MG63 (cell line): Measurements from ENCODE around the gene PTK6. TPM values are rescaled to one million over a fixed set of nuclear protein-coding genes. Genes with fewer than 3 reads are reported as not detected.

Experiments
- DNase-seq: peaks from one replicate; pipeline ENCODE4 v3.0.0-alpha.2; 2020
- H3K27me3 ChIP-seq: fragments of 250-450 bp; sonication (Bioruptor Pico); 2 replicates; pipeline ENCODE4 v1.5.1; 2020; ENCODE audit warnings: mild to moderate bottlenecking, moderate library complexity
- H3K36me3 ChIP-seq: fragments of 250-450 bp; sonication (Bioruptor Pico); 2 replicates; pipeline ENCODE4 v1.5.1; 2020; ENCODE audit warnings: mild to moderate bottlenecking, moderate library complexity
- H3K4me3 ChIP-seq: fragments of 250-450 bp; sonication (Bioruptor Pico); 2 replicates; pipeline ENCODE4 v1.5.1; 2020; ENCODE audit warnings: mild to moderate bottlenecking, moderate library complexity
- H3K9me3 ChIP-seq: fragments of 250-450 bp; sonication (Bioruptor Pico); 2 replicates; pipeline ENCODE4 v1.5.1; 2020; ENCODE audit warnings: mild to moderate bottlenecking, moderate library complexity
- total RNA-seq: library from RNA; depleted of rRNA; stranded (reverse); fragments of >200 nt; shearing (Covaris generic); gene quantifications from 2 replicates; pipeline ENCODE4 v1.2.3, GENCODE V29; 2014; ENCODE audit warnings: low replicate concordance

The PTK6 gene
- total RNA-seq, 1 experiment from 2014 or later = 0.23 TPM

GRCh38 chr20:63497946-63498935, 38.9 kb downstream of the PTK6 start:
- peak; percentile 74 for DNase-seq
- Histone ChIP-seq H3K9me3 (no peaks in the 10 kb centered on the region), H3K4me3 (peak overlapping the region; percentile 39), H3K27me3 (no peaks in the 10 kb centered on the region), H3K36me3 (no peaks in the 10 kb centered on the region; the same call in none of the 2 replicates)

- DNase-seq = no peak
- Histone ChIP-seq H3K36me3 (no peaks in the 10 kb centered on the region; the same call in none of the 2 replicates), H3K27me3 (no peaks in the 10 kb centered on the region), H3K9me3 (no peaks in the 10 kb centered on the region), H3K4me3 (no peak overlapping the region)
Observed at GRCh38 chr20:63497138-63497945, 39.8 kb downstream of the PTK6 start.

GRCh38 chr20:63496596-63497120, 40.5 kb downstream of the PTK6 start:
- H3K4me3 ChIP-seq = no peak overlapping the region
- no peaks in the 10 kb centered on the region; the same call in none of the 2 replicates for H3K36me3 ChIP-seq
- DNase-seq = no peak
- H3K27me3 ChIP-seq = no peaks in the 10 kb centered on the region
- no peaks in the 10 kb centered on the region for H3K9me3 ChIP-seq

GRCh38 chr20:63495741-63496595, 41.2 kb downstream of the PTK6 start:
- Histone ChIP-seq H3K27me3 (no peaks in the 10 kb centered on the region), H3K9me3 (no peaks in the 10 kb centered on the region), H3K4me3 (no peak overlapping the region), H3K36me3 (no peaks in the 10 kb centered on the region; the same call in none of the 2 replicates)
- DNase-seq = peak; percentile 45

- DNase-seq = no peak
- H3K36me3 ChIP-seq = no peaks in the 10 kb centered on the region; the same call in none of the 2 replicates
- H3K9me3 ChIP-seq = no peaks in the 10 kb centered on the region
- no peak overlapping the region for H3K4me3 ChIP-seq
- no peaks in the 10 kb centered on the region for H3K27me3 ChIP-seq
Observed at GRCh38 chr20:63495167-63495720, 41.9 kb downstream of the PTK6 start.

GRCh38 chr20:63494420-63495166, 42.6 kb downstream of the PTK6 start:
- no peak for DNase-seq
- Histone ChIP-seq H3K27me3 (no peaks in the 10 kb centered on the region), H3K4me3 (no peak overlapping the region), H3K9me3 (no peaks in the 10 kb centered on the region), H3K36me3 (no peaks in the 10 kb centered on the region; the same call in none of the 2 replicates)

- no peak overlapping the region for H3K4me3 ChIP-seq
- no peaks in the 10 kb centered on the region for H3K9me3 ChIP-seq
- no peaks in the 10 kb centered on the region for H3K27me3 ChIP-seq
- no peak for DNase-seq
- H3K36me3 ChIP-seq = no peaks in the 10 kb centered on the region; the same call in none of the 2 replicates
Observed at GRCh38 chr20:63494084-63494419, 43.1 kb downstream of the PTK6 start.

- no peak for DNase-seq
- Histone ChIP-seq H3K27me3 (no peaks in the 10 kb centered on the region), H3K9me3 (no peaks in the 10 kb centered on the region), H3K4me3 (no peak overlapping the region), H3K36me3 (no peaks in the 10 kb centered on the region; the same call in none of the 2 replicates)
Observed at GRCh38 chr20:63493563-63494020, 43.6 kb downstream of the PTK6 start.

GRCh38 chr20:63492982-63493381, 44.2 kb downstream of the PTK6 start:
- Histone ChIP-seq H3K36me3 (no peaks in the 10 kb centered on the region; the same call in none of the 2 replicates), H3K27me3 (no peaks in the 10 kb centered on the region), H3K9me3 (no peaks in the 10 kb centered on the region), H3K4me3 (no peak overlapping the region)
- DNase-seq = no peak

GRCh38 chr20:63492518-63492917, 44.7 kb downstream of the PTK6 start:
- no peaks in the 10 kb centered on the region for H3K27me3 ChIP-seq
- H3K4me3 ChIP-seq = no peak overlapping the region
- H3K36me3 ChIP-seq = no peaks in the 10 kb centered on the region; the same call in none of the 2 replicates
- no peaks in the 10 kb centered on the region for H3K9me3 ChIP-seq
- no peak for DNase-seq

- no peak for DNase-seq
- Histone ChIP-seq H3K27me3 (no peaks in the 10 kb centered on the region), H3K4me3 (no peak overlapping the region)
Observed at GRCh38 chr20:63491635-63492230, 45.4 kb downstream of the PTK6 start.

GRCh38 chr20:63491078-63491477, 46.1 kb downstream of the PTK6 start:
- Histone ChIP-seq H3K4me3 (no peak overlapping the region), H3K9me3 (no peaks in the 10 kb centered on the region), H3K36me3 (no peaks in the 10 kb centered on the region; the same call in 1 of the 2 replicates), H3K27me3 (no peaks in the 10 kb centered on the region)
- DNase-seq = no peak

More at GRCh38 chr20:63491635-63492230, 45.4 kb downstream of the PTK6 start:
- Histone ChIP-seq H3K36me3 (no peaks in the 10 kb centered on the region; the same call in 1 of the 2 replicates), H3K9me3 (no peaks in the 10 kb centered on the region)

GRCh38 chr20:63490416-63490815, 46.8 kb downstream of the PTK6 start:
- DNase-seq = no peak
- Histone ChIP-seq H3K27me3 (no peaks in the 10 kb centered on the region), H3K9me3 (no peaks in the 10 kb centered on the region), H3K36me3 (no peaks in the 10 kb centered on the region; the same call in 1 of the 2 replicates), H3K4me3 (no peak overlapping the region)

- no peak for DNase-seq
- no peaks in the 10 kb centered on the region for H3K36me3 ChIP-seq
- H3K27me3 ChIP-seq = no peaks in the 10 kb centered on the region
- no peaks in the 10 kb centered on the region for H3K9me3 ChIP-seq
- no peak overlapping the region for H3K4me3 ChIP-seq
Observed at GRCh38 chr20:63488315-63489251, 48.6 kb downstream of the PTK6 start.
